WI38 (cell line): Measurements from ENCODE around the gene PASD1.

Source experiments
- H3K4me3 ChIP-seq: 2 replicates; pipeline ENCODE4 v1.5.1; 2011; ENCODE audit warnings: low read depth, mild to moderate bottlenecking, control low read depth, low read length
- TF ChIP-seq, protein P1 (sequence below): IDR thresholded peaks from 2 replicates; pipeline ENCODE4 v1.5.1; 2012; ENCODE audit warnings: low read depth, mild to moderate bottlenecking, control low read depth, low read length

Gene PASD1

DNA sequence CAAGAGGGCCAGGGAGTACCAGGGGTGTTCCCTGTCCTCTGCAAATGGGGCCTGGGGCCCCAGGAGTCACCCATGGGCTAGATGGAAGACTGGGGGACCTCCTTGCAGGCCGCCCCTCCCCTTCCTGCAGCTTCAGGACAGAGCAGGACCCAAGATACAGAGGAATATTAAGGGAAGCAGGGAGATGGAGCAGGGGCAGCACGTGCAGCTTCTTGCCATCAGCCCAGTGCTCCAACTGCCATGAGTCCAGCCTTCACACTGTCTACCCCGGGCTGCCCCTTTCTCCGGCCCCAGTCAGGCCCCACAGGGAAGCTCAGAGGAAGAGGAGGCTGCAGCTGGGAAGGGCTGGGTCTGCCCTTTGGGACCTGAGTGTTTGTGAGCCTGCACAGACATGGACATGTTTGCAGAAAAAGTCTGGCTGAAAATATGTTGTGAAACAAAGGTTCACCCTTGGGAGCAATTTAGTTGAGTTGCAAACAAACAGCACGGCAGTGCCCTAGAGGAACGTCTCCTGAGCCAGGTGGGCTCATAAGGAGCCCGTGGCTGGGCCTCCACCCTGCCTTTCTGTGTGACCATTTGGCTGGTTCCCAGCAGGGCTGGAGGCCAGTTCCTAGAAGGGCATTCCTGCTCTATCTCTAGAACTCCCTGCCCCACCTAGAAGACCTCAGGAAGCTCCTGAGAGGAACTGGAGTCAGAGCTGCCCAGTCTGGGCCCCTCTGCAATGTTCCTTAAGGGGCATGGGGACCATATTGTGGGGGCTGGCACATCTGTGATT is 161.3 kb downstream of the PASD1 start:
- no peak overlapping the region for H3K4me3 ChIP-seq
- TF ChIP-seq, protein P1, sequence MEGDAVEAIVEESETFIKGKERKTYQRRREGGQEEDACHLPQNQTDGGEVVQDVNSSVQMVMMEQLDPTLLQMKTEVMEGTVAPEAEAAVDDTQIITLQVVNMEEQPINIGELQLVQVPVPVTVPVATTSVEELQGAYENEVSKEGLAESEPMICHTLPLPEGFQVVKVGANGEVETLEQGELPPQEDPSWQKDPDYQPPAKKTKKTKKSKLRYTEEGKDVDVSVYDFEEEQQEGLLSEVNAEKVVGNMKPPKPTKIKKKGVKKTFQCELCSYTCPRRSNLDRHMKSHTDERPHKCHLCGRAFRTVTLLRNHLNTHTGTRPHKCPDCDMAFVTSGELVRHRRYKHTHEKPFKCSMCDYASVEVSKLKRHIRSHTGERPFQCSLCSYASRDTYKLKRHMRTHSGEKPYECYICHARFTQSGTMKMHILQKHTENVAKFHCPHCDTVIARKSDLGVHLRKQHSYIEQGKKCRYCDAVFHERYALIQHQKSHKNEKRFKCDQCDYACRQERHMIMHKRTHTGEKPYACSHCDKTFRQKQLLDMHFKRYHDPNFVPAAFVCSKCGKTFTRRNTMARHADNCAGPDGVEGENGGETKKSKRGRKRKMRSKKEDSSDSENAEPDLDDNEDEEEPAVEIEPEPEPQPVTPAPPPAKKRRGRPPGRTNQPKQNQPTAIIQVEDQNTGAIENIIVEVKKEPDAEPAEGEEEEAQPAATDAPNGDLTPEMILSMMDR, result no peak

DNA sequence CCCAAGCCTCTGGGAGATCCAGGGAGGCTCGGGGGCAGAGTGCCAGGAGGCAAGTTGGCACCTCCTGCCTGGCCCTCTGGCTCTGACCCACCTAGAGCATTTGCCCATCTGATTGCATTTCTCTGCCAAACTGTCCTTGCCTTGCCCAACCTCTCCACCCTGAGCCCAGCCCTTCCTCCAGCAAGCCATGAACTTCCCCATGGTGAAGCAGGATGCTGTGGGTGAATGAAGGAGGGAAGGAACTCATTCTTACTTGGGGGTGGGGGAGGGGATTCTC is 161.8 kb downstream of the PASD1 start:
- no peak overlapping the region for H3K4me3 ChIP-seq
- TF ChIP-seq, protein P1, result no peak
